DOHH2 (cell line): ENCODE measurements around the gene CFAP46.

ENCODE experiments used
- H3F3A ChIP-seq: fragments of 200-600 bp; sonication (generic), shearing (Covaris generic); 2 replicates; pipeline ENCODE4 v1.6.0; 2016; ENCODE audit warnings: antibody characterized with exemption, mild to moderate bottlenecking; ENCODE audit not compliant: control insufficient read depth, insufficient read depth
- H3K27ac ChIP-seq: fragments of 200-600 bp; sonication (generic); 2 replicates; pipeline ENCODE4 v1.5.1; 2014; ENCODE audit warnings: low read depth, mild to moderate bottlenecking, low read length, moderate library complexity
- H3K27me3 ChIP-seq: fragments of 200-600 bp; sonication (generic); 2 replicates; pipeline ENCODE4 v1.6.1; 2014; ENCODE audit warnings: mild to moderate bottlenecking, low read length, mixed read lengths; ENCODE audit not compliant: control insufficient read depth
- H3K36me3 ChIP-seq: fragments of 200-600 bp; sonication (generic); 2 replicates; pipeline ENCODE4 v1.6.1; 2014; ENCODE audit warnings: mild to moderate bottlenecking, low read length, moderate library complexity, mixed read lengths; ENCODE audit not compliant: control insufficient read depth
- H3K4me1 ChIP-seq: fragments of 200-600 bp; sonication (generic); 2 replicates; pipeline ENCODE4 v1.6.1; 2014; ENCODE audit warnings: mild to moderate bottlenecking, low read length, mixed read lengths; ENCODE audit not compliant: control insufficient read depth
- H3K4me2 ChIP-seq: fragments of 200-600 bp; sonication (generic); 2 replicates; pipeline ENCODE4 v1.6.0; 2014; ENCODE audit warnings: mild to moderate bottlenecking, low read length, moderate library complexity
- H3K4me3 ChIP-seq: fragments of 200-600 bp; sonication (generic); 2 replicates; pipeline ENCODE4 v1.5.1; 2014; ENCODE audit warnings: mild to moderate bottlenecking, low read length, mixed read lengths
- H3K79me2 ChIP-seq: fragments of 200-600 bp; sonication (generic); 2 replicates; pipeline ENCODE4 v1.6.1; 2014; ENCODE audit warnings: mild to moderate bottlenecking, low read length, mixed read lengths; ENCODE audit not compliant: control insufficient read depth
- H3K9me2 ChIP-seq: fragments of 200-600 bp; sonication (generic); replicated peaks from 2 replicates; pipeline ENCODE4 v1.6.1; 2014; ENCODE audit warnings: mild to moderate bottlenecking, low read length, mixed read lengths; ENCODE audit not compliant: control insufficient read depth
- H3K9me3 ChIP-seq: fragments of 200-600 bp; sonication (generic); 2 replicates; pipeline ENCODE4 v1.6.1; 2014; ENCODE audit warnings: antibody characterized with exemption, low read length, mixed read lengths; ENCODE audit not compliant: control insufficient read depth, insufficient read depth
- H4K20me1 ChIP-seq: fragments of 200-600 bp; sonication (generic); 2 replicates; pipeline ENCODE4 v1.6.0; 2014; ENCODE audit warnings: low read depth, mild to moderate bottlenecking, antibody characterized with exemption, low read length, moderate library complexity; ENCODE audit not compliant: control insufficient read depth, insufficient read depth
- EZH2phosphoT487 ChIP-seq: fragments of 200-600 bp; sonication (generic); IDR thresholded peaks from 2 replicates; pipeline ENCODE4 v1.6.1; 2017; ENCODE audit warnings: borderline replicate concordance, mild to moderate bottlenecking, antibody characterized with exemption, low read length, moderate library complexity, mixed read lengths
- TF ChIP-seq, protein P1 (sequence below): fragments of 200-600 bp; sonication (generic); IDR thresholded peaks from one replicate; pipeline ENCODE4 v1.5.1; 2014; ENCODE audit warnings: antibody characterized with exemption, mild to moderate bottlenecking, low read depth, low read length; ENCODE audit not compliant: poor library complexity, severe bottlenecking

The CFAP46 gene

GRCh38 chr10:132881186-132881920, 61.0 kb downstream of the CFAP46 start:
- no peak overlapping the region for H3K4me2 ChIP-seq
- H3K79me2 ChIP-seq = no peaks in the 10 kb centered on the region
- H3K9me2 ChIP-seq = no peaks in the 10 kb centered on the region
- no peaks in the 10 kb centered on the region for H3K9me3 ChIP-seq
- H3F3A ChIP-seq = no peaks in the 10 kb centered on the region
- H3K36me3 ChIP-seq = no peaks in the 10 kb centered on the region
- no peak overlapping the region for H3K27ac ChIP-seq
- H3K4me3 ChIP-seq = no peak overlapping the region
- H3K27me3 ChIP-seq = no peaks in the 10 kb centered on the region
- H3K4me1 ChIP-seq = no peaks in the 10 kb centered on the region
- TF ChIP-seq, protein P1, sequence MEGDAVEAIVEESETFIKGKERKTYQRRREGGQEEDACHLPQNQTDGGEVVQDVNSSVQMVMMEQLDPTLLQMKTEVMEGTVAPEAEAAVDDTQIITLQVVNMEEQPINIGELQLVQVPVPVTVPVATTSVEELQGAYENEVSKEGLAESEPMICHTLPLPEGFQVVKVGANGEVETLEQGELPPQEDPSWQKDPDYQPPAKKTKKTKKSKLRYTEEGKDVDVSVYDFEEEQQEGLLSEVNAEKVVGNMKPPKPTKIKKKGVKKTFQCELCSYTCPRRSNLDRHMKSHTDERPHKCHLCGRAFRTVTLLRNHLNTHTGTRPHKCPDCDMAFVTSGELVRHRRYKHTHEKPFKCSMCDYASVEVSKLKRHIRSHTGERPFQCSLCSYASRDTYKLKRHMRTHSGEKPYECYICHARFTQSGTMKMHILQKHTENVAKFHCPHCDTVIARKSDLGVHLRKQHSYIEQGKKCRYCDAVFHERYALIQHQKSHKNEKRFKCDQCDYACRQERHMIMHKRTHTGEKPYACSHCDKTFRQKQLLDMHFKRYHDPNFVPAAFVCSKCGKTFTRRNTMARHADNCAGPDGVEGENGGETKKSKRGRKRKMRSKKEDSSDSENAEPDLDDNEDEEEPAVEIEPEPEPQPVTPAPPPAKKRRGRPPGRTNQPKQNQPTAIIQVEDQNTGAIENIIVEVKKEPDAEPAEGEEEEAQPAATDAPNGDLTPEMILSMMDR = no peak
- TF ChIP-seq EZH2phosphoT487 = no peak
- H4K20me1 ChIP-seq = no peaks in the 10 kb centered on the region

DNA sequence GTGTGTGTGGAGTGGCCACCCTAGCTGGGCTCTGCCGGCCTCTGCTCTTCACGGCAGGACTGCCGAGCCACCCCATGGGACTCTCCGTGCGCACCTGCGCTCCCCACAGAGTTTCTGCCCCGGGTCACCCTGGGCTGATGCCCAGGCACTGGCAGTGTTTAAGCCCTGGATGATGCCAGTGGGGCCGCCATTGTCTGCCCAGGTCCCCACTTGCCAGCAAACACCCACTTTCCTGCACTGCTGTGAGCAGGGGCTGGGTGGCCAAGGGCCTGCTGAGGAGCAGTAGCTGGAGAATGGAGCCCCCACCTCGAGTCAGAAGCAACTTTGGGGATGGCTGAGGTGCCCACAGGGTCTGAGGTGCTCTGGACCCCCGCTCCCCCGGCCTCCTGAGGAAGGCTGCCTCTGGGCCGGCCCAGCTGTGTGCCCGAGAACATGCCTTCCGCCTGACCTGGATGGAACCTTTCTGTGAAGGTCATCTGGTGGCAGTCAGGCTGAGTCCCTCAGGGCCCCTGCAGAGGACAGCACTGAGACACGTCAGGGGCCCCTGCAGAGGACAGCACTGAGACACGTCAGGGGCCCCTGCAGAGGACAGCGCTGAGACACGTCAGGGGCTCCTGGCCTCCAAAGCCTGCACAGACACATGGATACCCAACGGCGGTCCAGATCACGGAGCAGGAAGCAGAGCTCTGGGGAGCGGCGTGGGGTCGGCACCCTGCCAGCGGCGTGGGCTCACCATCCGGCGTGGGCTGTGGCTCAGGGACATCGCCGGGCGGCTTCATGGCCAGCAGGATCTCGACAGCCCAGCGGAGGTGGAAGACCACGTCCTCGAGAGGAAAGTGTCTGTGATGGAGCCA, 62.0 kb downstream of the CFAP46 start:
- Histone ChIP-seq H3K4me1 (no peaks in the 10 kb centered on the region), H3K27ac (no peak overlapping the region), H3K4me2 (no peak overlapping the region), H3K79me2 (no peaks in the 10 kb centered on the region), H3K36me3 (no peaks in the 10 kb centered on the region), H3K9me3 (no peaks in the 10 kb centered on the region), H3K27me3 (no peaks in the 10 kb centered on the region), H3K9me2 (no peaks in the 10 kb centered on the region), H3K4me3 (no peak overlapping the region), H3F3A (no peaks in the 10 kb centered on the region), H4K20me1 (no peaks in the 10 kb centered on the region)
- TF ChIP-seq EZH2phosphoT487 = no peak
- TF ChIP-seq, protein P1 = no peak

DNA sequence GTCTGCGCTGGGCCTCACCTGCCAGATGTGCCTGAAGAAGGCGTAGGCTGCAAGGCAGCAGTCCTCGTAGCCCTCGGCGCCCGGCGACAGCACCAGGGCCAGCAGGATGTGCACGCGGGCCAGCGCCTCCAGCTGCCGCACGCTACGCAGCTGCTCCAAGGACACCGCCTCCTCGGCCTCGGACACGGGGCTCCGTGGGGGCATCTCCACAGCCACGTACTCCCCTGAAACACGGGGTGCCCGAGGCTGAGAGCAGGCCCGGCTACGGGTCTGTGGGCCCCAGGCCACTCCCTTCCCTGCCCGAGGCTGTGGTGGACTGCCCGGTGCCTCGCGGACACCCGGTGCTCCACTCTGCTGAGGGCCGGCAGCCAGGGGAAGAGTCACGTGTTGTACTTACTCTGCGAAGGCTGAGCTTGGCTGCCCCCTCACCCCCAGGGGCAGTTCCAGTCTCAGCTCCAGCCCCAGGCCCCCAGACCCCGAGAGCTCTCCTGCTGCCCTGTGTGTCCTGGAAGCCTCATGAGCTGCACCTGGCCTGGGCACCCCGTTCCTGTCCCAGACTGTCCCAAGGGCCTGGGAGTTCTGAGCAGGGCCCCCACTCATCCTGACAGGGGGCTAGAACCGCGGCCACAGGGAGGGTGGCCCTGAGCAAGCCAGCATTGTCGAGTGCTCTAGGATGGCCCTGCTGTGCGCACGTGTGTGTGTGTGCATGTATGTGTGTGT, 62.8 kb downstream of the CFAP46 start:
- no peaks in the 10 kb centered on the region for H3K27me3 ChIP-seq
- H3K9me3 ChIP-seq = no peaks in the 10 kb centered on the region
- no peaks in the 10 kb centered on the region for H3K79me2 ChIP-seq
- H3K36me3 ChIP-seq = no peaks in the 10 kb centered on the region
- H3K27ac ChIP-seq = no peak overlapping the region
- no peak overlapping the region for H3K4me3 ChIP-seq
- TF ChIP-seq EZH2phosphoT487 = no peak
- TF ChIP-seq, protein P1 = no peak
- no peaks in the 10 kb centered on the region for H4K20me1 ChIP-seq
- no peaks in the 10 kb centered on the region for H3K4me1 ChIP-seq
- H3K9me2 ChIP-seq = no peaks in the 10 kb centered on the region
- no peaks in the 10 kb centered on the region for H3F3A ChIP-seq
- no peak overlapping the region for H3K4me2 ChIP-seq
